Stimulated activated naive CD4-positive, alpha-beta T cell treated with Interleukin-2 at 50 U/mL for 16 hours (primary cell): ENCODE results near the gene TMC1.
"Not testable (repeated sequence)": the region's sequence is repeated elsewhere in the genome, so short reads cannot be mapped to it uniquely, and the experiment has no call there.

ENCODE experiments used
- DNase-seq: peaks from one replicate; lab custom pipeline; 2025; lab: John Stamatoyannopoulos, UW

Gene TMC1

GRCh38 chr9:72772661-72773060, 251.3 kb downstream of the TMC1 start:
- no peak for DNase-seq

DNA sequence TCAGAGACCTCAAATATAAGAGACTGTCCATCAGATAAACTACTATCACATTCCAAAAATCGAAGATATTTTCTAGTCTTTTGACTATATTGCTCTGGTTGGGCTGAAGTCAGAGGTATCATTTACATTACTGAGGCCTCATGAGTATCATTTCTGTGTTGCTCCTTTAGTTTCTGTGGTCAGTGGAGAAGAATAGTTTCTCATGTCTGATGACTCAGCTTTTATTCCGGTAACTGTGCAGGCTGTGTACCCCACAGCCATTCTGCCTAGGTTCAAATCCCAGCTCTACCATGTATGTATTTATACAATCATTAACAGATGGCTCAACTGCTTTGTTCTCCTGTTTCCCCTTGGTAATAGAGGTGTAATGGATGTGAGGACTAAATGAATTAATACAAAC, 252.2 kb downstream of the TMC1 start:
- DNase-seq = no peak

GRCh38 chr9:72775570-72775969, 254.2 kb downstream of the TMC1 start:
- DNase-seq = no peak

DNA sequence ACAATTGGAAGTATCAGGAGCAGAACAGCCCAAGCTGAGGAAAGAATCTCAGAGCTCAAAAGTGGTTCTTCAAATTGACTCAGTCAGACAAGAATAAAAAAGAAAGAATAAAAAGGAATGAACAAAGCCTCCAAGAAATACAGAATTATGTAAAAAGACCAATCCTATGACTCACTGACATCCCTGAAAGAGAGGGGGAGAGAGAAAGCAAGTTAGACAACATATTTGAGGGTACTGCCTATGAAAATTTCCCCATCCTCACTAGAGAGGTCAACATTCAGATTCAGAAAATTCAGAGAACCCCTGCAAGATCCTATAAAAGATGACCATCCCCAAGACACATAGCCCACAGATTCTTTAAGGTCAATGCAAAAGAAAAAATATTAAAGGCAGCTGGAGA, 258.2 kb downstream of the TMC1 start:
- no peak for DNase-seq

- no peak for DNase-seq
Observed at GRCh38 chr9:72786948-72787347, 265.5 kb downstream of the TMC1 start.

DNA sequence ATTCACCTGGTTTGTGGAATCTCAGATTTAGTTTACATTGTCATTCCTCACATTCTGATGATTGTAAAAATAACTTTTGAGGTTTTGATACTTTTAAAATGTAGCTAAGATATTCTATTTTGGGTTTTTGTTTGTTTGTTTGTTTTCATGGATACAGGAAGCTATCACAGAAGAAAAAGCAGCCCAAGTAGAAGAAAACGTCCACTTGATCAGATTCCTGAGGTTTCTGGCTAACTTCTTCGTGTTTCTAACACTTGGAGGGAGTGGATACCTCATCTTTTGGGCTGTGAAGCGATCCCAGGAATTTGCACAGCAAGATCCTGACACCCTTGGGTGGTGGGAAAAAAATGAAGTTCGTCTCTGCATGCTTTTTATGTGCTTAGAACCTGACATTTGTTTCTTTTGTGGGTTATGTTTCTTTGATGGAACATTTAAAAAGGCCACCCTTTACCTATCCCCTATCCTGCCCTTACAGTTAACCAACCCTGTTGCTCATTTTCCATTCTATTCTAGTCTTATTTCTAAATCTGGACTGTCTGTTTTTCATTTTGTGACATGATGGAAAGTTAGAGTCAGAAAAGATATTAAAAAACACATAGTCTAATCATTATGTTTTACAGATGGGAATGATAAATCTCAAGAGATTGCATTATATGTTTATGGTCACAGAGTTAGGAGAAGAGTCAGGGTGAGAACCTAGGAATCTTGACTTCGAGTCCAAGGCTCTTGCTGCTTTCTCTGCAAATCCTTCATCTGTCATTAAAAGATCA, 267.7 kb downstream of the TMC1 start:
- no peak for DNase-seq

GRCh38 chr9:72789885-72790284, 268.5 kb downstream of the TMC1 start:
- no peak for DNase-seq

GRCh38 chr9:72790989-72791388, 269.6 kb downstream of the TMC1 start:
- no peak for DNase-seq

DNA sequence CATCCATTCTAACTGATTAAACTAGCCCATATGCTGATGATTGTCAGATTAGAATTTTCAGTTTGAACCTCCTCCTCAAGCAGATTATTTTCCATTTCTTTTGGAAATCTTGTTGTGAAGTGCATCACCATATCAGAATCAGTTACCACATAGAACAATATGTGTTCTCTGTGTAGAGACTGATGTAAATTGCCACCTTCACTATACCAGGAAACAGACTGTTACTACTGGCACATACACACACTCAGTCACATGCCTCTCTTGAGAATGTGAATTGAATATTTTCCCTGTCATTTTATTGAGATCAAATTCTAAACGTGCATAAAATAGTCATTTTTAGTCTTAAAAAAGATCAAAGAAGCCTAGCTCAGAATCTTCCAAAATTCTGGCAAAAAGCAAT, 270.0 kb downstream of the TMC1 start:
- no peak for DNase-seq

DNA sequence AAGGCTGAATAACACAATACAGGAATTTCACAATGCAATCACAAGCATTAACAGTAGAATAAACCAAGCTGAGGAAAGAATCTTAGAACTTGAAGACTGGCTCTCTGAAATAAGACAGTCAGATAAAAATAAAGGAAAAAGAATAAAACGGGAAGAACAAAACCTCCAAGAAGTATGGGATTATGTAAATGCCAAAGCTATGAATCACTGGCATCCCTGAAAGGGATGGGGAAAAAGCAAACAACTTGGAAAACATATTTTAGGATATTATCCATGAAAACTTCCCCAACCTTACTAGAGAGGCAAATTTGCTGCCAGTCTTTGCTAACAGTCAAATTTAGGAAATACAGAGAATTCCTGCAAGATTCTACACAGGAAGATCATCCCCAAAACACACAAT, 273.5 kb downstream of the TMC1 start:
- DNase-seq = no peak

- no peak for DNase-seq
Observed at GRCh38 chr9:72800328-72800994, 279.1 kb downstream of the TMC1 start.

DNA sequence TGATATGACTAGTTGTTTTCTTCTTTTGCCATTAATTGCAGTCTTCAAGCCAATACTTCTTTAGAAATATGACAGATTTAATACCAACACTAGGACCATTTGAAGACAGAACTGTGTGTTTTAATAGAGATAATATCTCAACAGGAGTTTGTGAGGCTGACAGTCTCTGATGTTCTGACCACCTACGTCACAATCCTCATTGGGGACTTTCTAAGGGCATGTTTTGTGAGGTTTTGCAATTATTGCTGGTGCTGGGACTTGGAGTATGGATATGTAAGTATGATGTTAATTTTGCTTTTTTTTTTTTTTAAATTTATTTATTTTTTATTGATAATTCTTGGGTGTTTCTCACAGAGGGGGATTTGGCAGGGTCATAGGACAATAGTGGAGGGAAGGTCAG, 283.8 kb downstream of the TMC1 start:
- DNase-seq = no peak

DNA sequence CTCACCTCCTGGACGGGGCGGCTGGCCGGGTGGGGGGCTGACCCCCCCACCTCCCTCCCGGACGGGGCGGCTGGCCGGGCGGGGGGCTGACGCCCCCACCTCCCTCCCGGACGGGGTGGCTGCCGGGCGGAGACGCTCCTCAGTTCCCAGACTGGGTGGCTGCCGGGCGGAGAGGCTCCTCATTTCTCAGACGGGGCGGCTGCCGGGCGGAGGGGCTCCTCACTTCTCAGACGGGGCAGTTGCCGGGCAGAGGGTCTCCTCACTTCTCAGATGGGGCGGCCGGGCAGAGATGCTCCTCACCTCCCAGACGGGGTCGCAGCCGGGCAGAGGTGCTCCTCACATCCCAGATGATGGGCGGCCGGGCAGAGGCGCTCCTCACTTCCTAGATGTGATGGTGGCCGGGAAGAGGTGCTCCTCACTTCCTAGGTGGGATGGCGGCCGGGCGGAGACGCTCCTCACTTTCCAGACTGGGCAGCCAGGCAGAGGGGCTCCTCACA, 285.0 kb downstream of the TMC1 start:
- not testable (repeated sequence) for DNase-seq

DNA sequence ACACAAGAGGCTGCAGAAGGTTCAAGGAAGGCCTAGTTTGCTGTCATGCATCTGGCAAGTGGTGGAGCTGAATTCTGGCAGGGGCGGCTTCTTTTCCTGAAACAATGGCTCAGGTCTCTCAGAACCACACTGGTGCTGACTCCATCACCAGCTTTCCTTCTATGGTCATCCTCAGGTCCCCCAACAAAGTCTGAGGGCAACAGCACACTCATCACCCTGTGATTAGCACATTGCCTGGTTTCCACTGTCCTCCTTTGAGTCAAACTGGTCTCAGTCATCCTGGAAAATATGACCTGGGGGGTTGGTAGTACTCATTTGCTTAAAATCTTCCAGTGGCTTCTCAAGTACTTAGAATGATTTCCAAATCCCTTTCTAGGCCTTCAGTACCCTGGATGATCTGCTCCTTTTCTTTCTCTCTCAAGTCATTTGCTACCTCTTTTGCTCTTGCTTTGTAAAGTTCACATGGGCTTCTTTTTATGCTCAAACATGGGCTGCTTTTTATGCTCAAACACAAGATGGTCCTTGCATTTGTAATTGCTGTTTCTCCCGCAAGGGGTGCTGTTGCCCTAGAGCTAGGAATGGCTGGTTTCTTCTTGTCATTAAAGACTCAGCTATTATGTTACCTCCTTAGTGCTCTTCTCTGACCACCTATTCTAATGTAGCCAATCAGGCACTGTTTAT, 286.5 kb downstream of the TMC1 start:
- DNase-seq = no peak

- no peak for DNase-seq
Observed at GRCh38 chr9:72808446-72808768, 287.0 kb downstream of the TMC1 start.

DNA sequence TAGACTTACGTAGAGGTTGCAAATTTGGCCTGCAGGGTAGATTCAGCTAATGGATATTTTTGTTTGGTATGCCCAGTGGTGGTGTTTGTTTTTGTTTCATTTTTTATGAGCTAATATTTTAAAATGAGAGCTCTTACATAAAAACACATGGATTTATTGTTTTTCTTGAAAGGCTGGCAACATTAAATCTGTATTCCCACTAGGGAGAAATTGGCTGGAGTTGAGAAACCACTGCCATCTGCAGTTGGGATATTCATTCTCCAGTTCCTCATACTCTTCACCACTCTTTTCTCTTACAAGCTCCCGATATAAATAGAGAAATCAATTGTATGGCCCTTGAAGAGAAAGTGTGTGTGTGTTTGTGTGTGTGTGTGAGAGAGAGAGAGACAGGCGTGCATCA, 288.2 kb downstream of the TMC1 start:
- DNase-seq = no peak

GRCh38 chr9:72812559-72813111, 291.2 kb downstream of the TMC1 start:
- no peak for DNase-seq

GRCh38 chr9:72813544-72813943, 292.1 kb downstream of the TMC1 start:
- no peak for DNase-seq

- DNase-seq = no peak
Observed at GRCh38 chr9:72814083-72814597, 292.7 kb downstream of the TMC1 start.

GRCh38 chr9:72816666-72817065, 295.3 kb downstream of the TMC1 start:
- no peak for DNase-seq

DNA sequence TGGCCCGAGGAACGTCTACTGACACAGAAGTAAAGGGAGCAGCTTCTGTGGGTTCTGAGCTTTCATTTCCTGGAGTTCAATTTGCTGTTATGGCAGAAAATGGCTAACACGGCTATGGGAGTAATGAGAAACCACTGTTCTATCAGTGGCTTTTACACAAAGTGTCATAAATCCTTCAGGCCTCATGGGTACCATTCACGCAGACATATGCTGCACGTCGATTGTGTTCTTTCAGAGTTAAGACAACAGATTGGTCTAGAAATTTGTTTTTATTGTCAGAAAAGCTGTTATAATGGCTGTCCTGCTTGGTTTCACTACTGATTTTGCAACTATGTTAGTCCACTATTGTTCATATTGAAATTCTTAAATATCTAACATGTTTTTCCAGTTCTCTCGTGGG, 296.0 kb downstream of the TMC1 start:
- DNase-seq = no peak

DNA sequence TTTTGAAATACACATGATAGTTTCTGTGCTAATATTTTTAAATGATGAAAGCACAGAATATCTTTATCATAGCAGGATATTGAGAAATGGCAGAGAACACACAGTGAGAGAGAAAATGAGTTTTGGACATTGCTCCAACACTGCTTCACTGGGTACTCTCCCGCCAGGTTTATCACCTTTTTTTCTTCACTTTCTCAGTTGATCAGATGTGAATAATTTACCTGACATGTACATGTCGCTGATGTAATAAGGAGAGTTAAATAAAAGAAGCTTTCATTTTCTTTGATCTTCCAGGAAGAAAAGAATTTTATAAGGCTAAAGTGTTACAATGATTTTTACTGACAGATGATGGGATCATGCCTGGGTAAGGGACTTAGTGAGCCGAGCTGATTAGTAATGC, 297.0 kb downstream of the TMC1 start:
- DNase-seq = no peak

- DNase-seq = no peak
Observed at GRCh38 chr9:72823971-72824370, 302.6 kb downstream of the TMC1 start.
